Measurements from ENCODE around the gene ERVMER34-1.

Gene ERVMER34-1

GRCh38 chr4:52751487-52751911 is 274 bp upstream of the ERVMER34-1 start:
- Histone ChIP-seq H3K27me3 (ENCODE audit: control insufficient read depth, insufficient read depth, low read length) (peaks cover 27% of the 10 kb centered on the region), H3K9me3 (ENCODE audit: control insufficient read depth, insufficient read depth, low read length) (no peaks in the 10 kb centered on the region), H3K4me1 (ENCODE audit: control insufficient read depth, insufficient read depth, low read length) (peaks cover 2% of the 10 kb centered on the region), H3K9ac (ENCODE audit: low read depth, low read length) (no peak overlapping the region), H3K36me3 (ENCODE audit: control insufficient read depth, insufficient read depth, low read length) (no peaks in the 10 kb centered on the region), H3K4me3 (ENCODE audit: low read depth, low read length) (peak overlapping the region; percentile 42)

GRCh38 chr4:52750213-52750612 is 1.0 kb downstream of the ERVMER34-1 start:
- Histone ChIP-seq H3K27me3 (ENCODE audit: control insufficient read depth, insufficient read depth, low read length) (peaks cover 27% of the 10 kb centered on the region), H3K4me3 (ENCODE audit: low read depth, low read length) (peak overlapping the region; percentile 42), H3K9me3 (ENCODE audit: control insufficient read depth, insufficient read depth, low read length) (no peaks in the 10 kb centered on the region), H3K9ac (ENCODE audit: low read depth, low read length) (no peak overlapping the region), H3K36me3 (ENCODE audit: control insufficient read depth, insufficient read depth, low read length) (peaks cover 3% of the 10 kb centered on the region), H3K4me1 (ENCODE audit: control insufficient read depth, insufficient read depth, low read length) (peaks cover 2% of the 10 kb centered on the region)

- Histone ChIP-seq H3K36me3 (ENCODE audit: control insufficient read depth, insufficient read depth, low read length) (peaks cover 4% of the 10 kb centered on the region), H3K27me3 (ENCODE audit: control insufficient read depth, insufficient read depth, low read length) (peaks cover 27% of the 10 kb centered on the region), H3K9me3 (ENCODE audit: control insufficient read depth, insufficient read depth, low read length) (no peaks in the 10 kb centered on the region), H3K9ac (ENCODE audit: low read depth, low read length) (no peak overlapping the region), H3K4me1 (ENCODE audit: control insufficient read depth, insufficient read depth, low read length) (peaks cover 2% of the 10 kb centered on the region), H3K4me3 (ENCODE audit: low read depth, low read length) (no peak overlapping the region)
These were observed 2.8 kb downstream of the ERVMER34-1 start for GRCh38 chr4:52748432-52748831.

DNA sequence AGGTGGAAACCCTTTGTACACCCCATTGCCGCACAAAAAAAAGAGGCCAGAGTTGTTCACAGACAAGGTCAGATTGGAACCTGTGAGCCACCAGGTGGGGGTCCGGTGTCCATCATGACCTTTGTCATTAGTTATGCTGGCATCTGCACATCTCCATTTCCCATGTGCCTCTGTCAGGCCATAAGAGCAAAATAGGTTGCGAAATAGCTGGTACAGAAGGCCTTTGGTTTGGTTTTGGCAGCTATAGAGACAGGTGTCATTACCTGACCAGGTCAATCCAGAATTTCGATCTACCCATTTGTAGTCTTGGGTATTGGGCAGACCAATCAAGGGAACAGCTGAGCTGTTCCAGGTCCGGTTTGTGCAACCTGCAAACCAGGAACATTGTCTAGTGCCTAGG is 6.6 kb downstream of the ERVMER34-1 start:
- Histone ChIP-seq H3K9me3 (ENCODE audit: control insufficient read depth, insufficient read depth, low read length) (no peaks in the 10 kb centered on the region), H3K4me3 (ENCODE audit: low read depth, low read length) (no peak overlapping the region), H3K36me3 (ENCODE audit: control insufficient read depth, insufficient read depth, low read length) (peaks cover 4% of the 10 kb centered on the region)

GRCh38 chr4:52743444-52744019 is 7.7 kb downstream of the ERVMER34-1 start:
- Histone ChIP-seq H3K36me3 (ENCODE audit: control insufficient read depth, insufficient read depth, low read length) (peaks cover 4% of the 10 kb centered on the region), H3K4me1 (ENCODE audit: control insufficient read depth, insufficient read depth, low read length) (no peaks in the 10 kb centered on the region), H3K4me3 (ENCODE audit: low read depth, low read length) (no peak overlapping the region), H3K27me3 (ENCODE audit: control insufficient read depth, insufficient read depth, low read length) (no peaks in the 10 kb centered on the region), H3K9ac (ENCODE audit: low read depth, low read length) (no peak overlapping the region), H3K9me3 (ENCODE audit: control insufficient read depth, insufficient read depth, low read length) (no peaks in the 10 kb centered on the region)

More for the DNA sequence above, 6.6 kb downstream of the ERVMER34-1 start:
- no peaks in the 10 kb centered on the region for H3K27me3 ChIP-seq (ENCODE audit: control insufficient read depth, insufficient read depth, low read length)
- no peaks in the 10 kb centered on the region for H3K4me1 ChIP-seq (ENCODE audit: control insufficient read depth, insufficient read depth, low read length)
- no peak overlapping the region for H3K9ac ChIP-seq (ENCODE audit: low read depth, low read length)

GRCh38 chr4:52729586-52729985 is 21.6 kb downstream of the ERVMER34-1 start:
- H3K36me3 ChIP-seq (ENCODE audit: control insufficient read depth, insufficient read depth, low read length): no peaks in the 10 kb centered on the region
- H3K4me1 ChIP-seq (ENCODE audit: control insufficient read depth, insufficient read depth, low read length): no peaks in the 10 kb centered on the region
- H3K9ac ChIP-seq (ENCODE audit: low read depth, low read length): no peak overlapping the region
- H3K27me3 ChIP-seq (ENCODE audit: control insufficient read depth, insufficient read depth, low read length): no peaks in the 10 kb centered on the region
- no peak overlapping the region for H3K4me3 ChIP-seq (ENCODE audit: low read depth, low read length)
- no peaks in the 10 kb centered on the region for H3K9me3 ChIP-seq (ENCODE audit: control insufficient read depth, insufficient read depth, low read length)

- Histone ChIP-seq H3K9me3 (ENCODE audit: control insufficient read depth, insufficient read depth, low read length) (no peaks in the 10 kb centered on the region), H3K27me3 (ENCODE audit: control insufficient read depth, insufficient read depth, low read length) (no peaks in the 10 kb centered on the region), H3K4me1 (ENCODE audit: control insufficient read depth, insufficient read depth, low read length) (no peaks in the 10 kb centered on the region), H3K9ac (ENCODE audit: low read depth, low read length) (no peak overlapping the region), H3K4me3 (ENCODE audit: low read depth, low read length) (no peak overlapping the region), H3K36me3 (ENCODE audit: control insufficient read depth, insufficient read depth, low read length) (no peaks in the 10 kb centered on the region)
These were observed 22.5 kb downstream of the ERVMER34-1 start for GRCh38 chr4:52728691-52729240.

- Histone ChIP-seq H3K9ac (ENCODE audit: low read depth, low read length) (no peak overlapping the region), H3K4me1 (ENCODE audit: control insufficient read depth, insufficient read depth, low read length) (no peaks in the 10 kb centered on the region), H3K9me3 (ENCODE audit: control insufficient read depth, insufficient read depth, low read length) (no peaks in the 10 kb centered on the region), H3K36me3 (ENCODE audit: control insufficient read depth, insufficient read depth, low read length) (no peaks in the 10 kb centered on the region), H3K27me3 (ENCODE audit: control insufficient read depth, insufficient read depth, low read length) (no peaks in the 10 kb centered on the region), H3K4me3 (ENCODE audit: low read depth, low read length) (no peak overlapping the region)
These were observed 24.2 kb downstream of the ERVMER34-1 start for GRCh38 chr4:52726826-52727580.

DNA sequence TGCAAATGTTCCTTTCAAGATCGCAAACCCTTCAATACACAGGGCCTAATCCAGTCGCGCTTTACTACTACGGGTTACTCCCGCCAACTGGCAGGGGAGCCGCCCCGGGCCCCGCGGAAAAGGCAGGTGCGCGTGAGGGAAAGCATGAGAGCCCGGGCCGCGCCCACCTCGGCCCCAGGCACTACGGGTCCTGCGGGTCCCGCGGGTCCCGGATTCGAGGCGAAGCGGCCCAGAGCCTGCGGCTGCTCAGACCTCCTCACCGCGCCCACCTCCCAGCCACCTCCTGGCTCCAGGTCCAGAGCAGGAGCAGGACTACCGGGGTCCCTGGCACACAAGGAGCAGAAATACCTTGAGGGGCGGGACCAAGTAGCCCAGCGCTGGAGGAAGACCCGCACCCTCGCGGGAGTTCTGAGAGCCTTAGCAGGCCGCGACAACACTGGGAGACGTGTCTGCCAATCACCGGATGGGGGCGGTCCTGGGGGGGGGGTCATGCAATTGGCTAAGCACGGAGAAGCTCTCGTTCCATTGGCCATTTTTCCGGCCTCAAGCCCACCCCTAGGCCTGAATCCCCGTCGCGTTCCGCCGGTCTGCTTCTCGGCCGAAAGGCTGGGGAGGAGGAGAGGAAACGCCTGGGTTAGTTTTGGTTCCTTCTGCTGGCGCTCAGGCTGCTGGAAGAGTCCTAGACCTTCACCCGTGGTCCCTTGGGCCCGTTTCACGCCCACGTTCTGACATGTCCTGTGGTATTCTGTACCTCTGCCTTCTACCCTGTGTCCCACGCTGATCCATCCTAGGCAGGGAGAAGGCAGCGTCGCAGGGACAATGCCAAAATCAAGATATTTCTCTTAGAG is 29.0 kb downstream of the ERVMER34-1 start:
- no peaks in the 10 kb centered on the region for H3K27me3 ChIP-seq (ENCODE audit: control insufficient read depth, insufficient read depth, low read length)
- H3K36me3 ChIP-seq (ENCODE audit: control insufficient read depth, insufficient read depth, low read length): no peaks in the 10 kb centered on the region
- peak overlapping the region; percentile 72 for H3K4me3 ChIP-seq (ENCODE audit: low read depth, low read length)
- no peaks in the 10 kb centered on the region for H3K4me1 ChIP-seq (ENCODE audit: control insufficient read depth, insufficient read depth, low read length)
- peak overlapping the region; percentile 80 for H3K9ac ChIP-seq (ENCODE audit: low read depth, low read length)
- H3K9me3 ChIP-seq (ENCODE audit: control insufficient read depth, insufficient read depth, low read length): no peaks in the 10 kb centered on the region

- peaks cover 28% of the 10 kb centered on the region for H3K36me3 ChIP-seq (ENCODE audit: control insufficient read depth, insufficient read depth, low read length)
- no peak overlapping the region for H3K4me3 ChIP-seq (ENCODE audit: low read depth, low read length)
- H3K27me3 ChIP-seq (ENCODE audit: control insufficient read depth, insufficient read depth, low read length): no peaks in the 10 kb centered on the region
- H3K4me1 ChIP-seq (ENCODE audit: control insufficient read depth, insufficient read depth, low read length): peaks cover 7% of the 10 kb centered on the region
- H3K9ac ChIP-seq (ENCODE audit: low read depth, low read length): no peak overlapping the region
- no peaks in the 10 kb centered on the region for H3K9me3 ChIP-seq (ENCODE audit: control insufficient read depth, insufficient read depth, low read length)
These were observed 33.1 kb downstream of the ERVMER34-1 start for GRCh38 chr4:52718123-52718522.

DNA sequence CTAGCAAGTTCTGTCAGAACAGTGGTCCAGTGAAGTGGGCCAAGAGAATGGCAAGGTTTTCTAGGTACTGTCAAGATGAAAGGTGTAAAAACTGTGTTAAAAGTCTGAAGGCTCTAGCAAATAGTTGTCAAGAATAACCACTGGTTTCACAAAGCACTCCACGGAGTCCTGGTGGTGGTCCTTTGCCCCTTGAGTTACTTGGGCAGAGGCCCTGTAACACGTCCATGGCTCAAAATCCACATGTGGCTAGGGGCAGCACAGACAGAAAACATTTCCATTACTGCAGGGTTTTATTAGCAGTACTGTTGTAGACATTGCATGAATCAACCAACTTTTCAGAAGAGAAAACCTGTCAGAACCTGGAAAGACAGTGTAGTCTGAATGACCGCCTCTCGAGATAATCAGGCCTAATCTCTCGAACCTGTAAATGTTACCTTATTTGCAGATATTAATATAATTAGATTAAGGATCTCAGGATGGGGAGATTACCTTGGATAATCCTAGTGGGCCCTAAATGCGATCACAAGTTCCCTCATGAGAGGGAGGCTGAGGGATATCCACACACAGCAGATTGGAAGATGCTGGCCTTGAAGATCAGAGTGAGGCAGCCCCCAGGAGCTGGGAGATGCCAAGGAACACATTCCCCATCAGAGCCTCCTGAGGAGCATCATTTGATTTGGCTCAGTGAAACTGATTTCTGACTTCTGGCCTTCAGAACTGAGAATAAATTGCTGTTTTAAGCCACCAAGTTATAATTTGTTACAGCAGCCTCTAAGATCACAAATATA is 34.7 kb downstream of the ERVMER34-1 start:
- H3K27me3 ChIP-seq (ENCODE audit: control insufficient read depth, insufficient read depth, low read length): no peaks in the 10 kb centered on the region
- no peaks in the 10 kb centered on the region for H3K9me3 ChIP-seq (ENCODE audit: control insufficient read depth, insufficient read depth, low read length)
- no peak overlapping the region for H3K9ac ChIP-seq (ENCODE audit: low read depth, low read length)
- H3K4me3 ChIP-seq (ENCODE audit: low read depth, low read length): no peak overlapping the region
- H3K4me1 ChIP-seq (ENCODE audit: control insufficient read depth, insufficient read depth, low read length): peaks cover 7% of the 10 kb centered on the region
- H3K36me3 ChIP-seq (ENCODE audit: control insufficient read depth, insufficient read depth, low read length): peaks cover 28% of the 10 kb centered on the region
